Astrocyte (in vitro differentiated cells and primary cell): ENCODE measurements around the gene PRRC2B. TPM values are rescaled to one million over a fixed set of nuclear protein-coding genes. Genes with fewer than 3 reads are reported as not detected.

ENCODE experiments used
- DNase-seq: peaks from one replicate; pipeline ENCODE4 v3.0.0-alpha.2; 2010; ENCODE audit warnings: low read depth
- FAIRE-seq: peaks from 2 replicates; lab custom pipeline; 2011; peaks lifted over from hg19 to GRCh38; lab: Jason Lieb, UNC
- H2AFZ ChIP-seq: 2 replicates; pipeline ENCODE4 v1.6.0; 2012; ENCODE audit warnings: low read depth, low read length, inconsistent platforms
- H3K27ac ChIP-seq: 2 replicates; pipeline ENCODE4 v1.5.1; 2011; ENCODE audit warnings: low read depth, low read length, inconsistent platforms
- H3K27me3 ChIP-seq: 2 replicates; pipeline ENCODE4 v1.6.0; 2011; ENCODE audit warnings: low read length, inconsistent platforms; ENCODE audit not compliant: insufficient read depth
- H3K36me3 ChIP-seq: 2 replicates; pipeline ENCODE4 v1.5.1; 2011; ENCODE audit warnings: low read length, inconsistent platforms; ENCODE audit not compliant: insufficient read depth
- H3K4me1 ChIP-seq: 2 replicates; pipeline ENCODE4 v1.5.1; 2011; ENCODE audit warnings: low read length, inconsistent platforms; ENCODE audit not compliant: insufficient read depth
- H3K4me2 ChIP-seq: 2 replicates; pipeline ENCODE4 v1.6.0; 2012; ENCODE audit warnings: low read length, inconsistent platforms
- H3K4me3 ChIP-seq: 2 replicates; pipeline ENCODE4 v1.5.1; 2011; ENCODE audit warnings: low read depth, mild to moderate bottlenecking, low read length, inconsistent platforms; ENCODE audit not compliant: insufficient read depth
- H3K79me2 ChIP-seq: 2 replicates; pipeline ENCODE4 v1.6.0; 2012; ENCODE audit warnings: mild to moderate bottlenecking, low read length, inconsistent platforms; ENCODE audit not compliant: insufficient read depth
- H3K9ac ChIP-seq: 2 replicates; pipeline ENCODE4 v1.6.0; 2012; ENCODE audit warnings: mild to moderate bottlenecking, low read length, inconsistent platforms
- H3K9me3 ChIP-seq: 2 replicates; pipeline ENCODE4 v1.5.1; 2012; ENCODE audit warnings: low read depth, mild to moderate bottlenecking, low read length, inconsistent platforms; ENCODE audit not compliant: insufficient read depth
- H4K20me1 ChIP-seq: 2 replicates; pipeline ENCODE4 v1.6.0; 2012; ENCODE audit warnings: low read length, inconsistent platforms; ENCODE audit not compliant: insufficient read depth
- H3K27ac Mint-ChIP-seq: one replicate; pipeline ENCODE4 v1.8.0; 2021; ENCODE audit warnings: mild to moderate bottlenecking, mixed read lengths; ENCODE audit not compliant: unreplicated experiment
- H3K27me3 Mint-ChIP-seq: one replicate; pipeline ENCODE4 v1.8.0; 2021; ENCODE audit warnings: low read depth, mixed read lengths; ENCODE audit not compliant: unreplicated experiment
- H3K36me3 Mint-ChIP-seq: one replicate; pipeline ENCODE4 v1.8.0; 2021; ENCODE audit warnings: low read depth, mixed read lengths; ENCODE audit not compliant: unreplicated experiment
- H3K4me1 Mint-ChIP-seq: one replicate; pipeline ENCODE4 v1.8.0; 2021; ENCODE audit warnings: low read depth, mixed read lengths; ENCODE audit not compliant: unreplicated experiment
- H3K4me3 Mint-ChIP-seq: one replicate; pipeline ENCODE4 v1.8.0; 2021; ENCODE audit warnings: mild to moderate bottlenecking, moderate library complexity, mixed read lengths; ENCODE audit not compliant: unreplicated experiment
- H3K9me3 Mint-ChIP-seq: one replicate; pipeline ENCODE4 v1.8.0; 2021; ENCODE audit warnings: mild to moderate bottlenecking, mixed read lengths; ENCODE audit not compliant: unreplicated experiment
- CTCF ChIP-seq: IDR thresholded peaks from 2 replicates; pipeline ENCODE4 v1.5.1; 2011; ENCODE audit warnings: low read depth, mild to moderate bottlenecking, inconsistent platforms, low read length, moderate library complexity; ENCODE audit not compliant: insufficient read depth
- EZH2 ChIP-seq: IDR thresholded peaks from 2 replicates; pipeline ENCODE4 v1.6.1; 2012; ENCODE audit warnings: mild to moderate bottlenecking, low read length, inconsistent platforms; ENCODE audit not compliant: insufficient read depth
- total RNA-seq: library from RNA; stranded (reverse); gene quantifications from 2 replicates; pipeline ENCODE4 v1.2.1, GENCODE V29; 2021

The PRRC2B gene
- total RNA-seq, 1 donor from 2014 or later: 292 TPM

GRCh38 chr9:131500939-131501541, 107.2 kb downstream of the PRRC2B start:
- peaks cover 9% of the 10 kb centered on the region for H3K4me1 ChIP-seq
- no peaks in the 10 kb centered on the region for H3K9me3 ChIP-seq
- H3K4me1 Mint-ChIP-seq: peaks cover 21% of the 10 kb centered on the region
- peaks cover 2% of the 10 kb centered on the region for H3K9me3 Mint-ChIP-seq
- FAIRE-seq (no peak), DNase-seq (peak; percentile 58)
- peaks cover 33% of the 10 kb centered on the region for H3K36me3 ChIP-seq
- peak overlapping the region; percentile 20 for H3K27ac Mint-ChIP-seq
- no peaks in the 10 kb centered on the region for H3K27me3 ChIP-seq
- H3K27ac ChIP-seq: no peak overlapping the region
- H3K4me3 ChIP-seq: no peak overlapping the region
- peak overlapping the region; percentile 54 for H3K4me3 Mint-ChIP-seq
- no peak overlapping the region for H3K9ac ChIP-seq
- peaks cover 69% of the 10 kb centered on the region for H4K20me1 ChIP-seq
- peaks cover 9% of the 10 kb centered on the region for H3K79me2 ChIP-seq
- H3K27me3 Mint-ChIP-seq: no peaks in the 10 kb centered on the region
- no peak overlapping the region for H2AFZ ChIP-seq
- no peak overlapping the region for H3K4me2 ChIP-seq
- TF ChIP-seq CTCF (no peak), EZH2 (no peak)
- H3K36me3 Mint-ChIP-seq: peaks cover 28% of the 10 kb centered on the region

- FAIRE-seq (no peak), DNase-seq (peak; percentile 56)
- TF ChIP-seq EZH2: no peak
- TF ChIP-seq CTCF: no peak
- Histone ChIP-seq H3K79me2 (peaks cover 9% of the 10 kb centered on the region), H3K4me2 (peak within 1 kb of the TSS; percentile 94), H3K27ac (no peak within 1 kb of the TSS), H3K9me3 (no peaks in the 10 kb centered on the region), H3K4me1 (peaks cover 9% of the 10 kb centered on the region), H2AFZ (peak within 1 kb of the TSS; percentile 43), H4K20me1 (peaks cover 52% of the 10 kb centered on the region), H3K36me3 (peaks cover 24% of the 10 kb centered on the region), H3K9ac (peak within 1 kb of the TSS; percentile 81), H3K27me3 (no peaks in the 10 kb centered on the region), H3K4me3 (peak within 1 kb of the TSS; percentile 74)
- H3K27me3 Mint-ChIP-seq: no peaks in the 10 kb centered on the region
- H3K27ac Mint-ChIP-seq: peak within 1 kb of the TSS; percentile 88
- peaks cover 21% of the 10 kb centered on the region for H3K4me1 Mint-ChIP-seq
- H3K9me3 Mint-ChIP-seq: peaks cover 2% of the 10 kb centered on the region
- peak within 1 kb of the TSS; percentile 91 for H3K4me3 Mint-ChIP-seq
- H3K36me3 Mint-ChIP-seq: peaks cover 29% of the 10 kb centered on the region
Observed at GRCh38 chr9:131502781-131503625, 109.1 kb downstream of the PRRC2B start, which contains the start of gene POMT1. POMT1 (plus strand) TSS chr9:131502918; CDS start chr9:131504219, 1,301 bp downstream.
